GM12891 (cell line): ENCODE results near the gene CCDC24.

Experiments
- POLR2A ChIP-seq: IDR thresholded peaks from 2 replicates; pipeline ENCODE4 v1.6.1; 2011; ENCODE audit warnings: low read depth, low read length, control low read depth
- POLR2AphosphoS5 ChIP-seq: IDR thresholded peaks from 2 replicates; pipeline ENCODE4 v1.6.1; 2011; ENCODE audit warnings: low read depth, low read length, control low read depth

- TF ChIP-seq POLR2A: no peak
- TF ChIP-seq POLR2AphosphoS5: no peak
These were observed 30.4 kb downstream of the CCDC24 start for GRCh38 chr1:44021581-44022321.
